Left cardiac atrium (tissue), 4 donors: ENCODE results near the gene STEAP1B. TPM values are rescaled to one million over a fixed set of nuclear protein-coding genes. Genes with fewer than 3 reads are reported as not detected.
"Not testable (repeated sequence)": the region's sequence is repeated elsewhere in the genome, so short reads cannot be mapped to it uniquely, and the experiment has no call there.

ENCODE experiments used
- ATAC-seq, 2 donors: fragments of 200-7000 bp; cut with Tn5 transposase; one replicate each; pipeline ENCODE4 v1.9.1; 2020; ENCODE audit warnings: mild to moderate bottlenecking in 2 of 2, moderate library complexity in 2 of 2
- DNase-seq: peaks from one replicate; pipeline ENCODE4 v3.0.0-alpha.2; 2020
- intact Hi-C, 2 donors: fragments of 100-400 bp; cut with DNase I; formaldehyde crosslinking; loops; one replicate each; pipeline versions ENCODE4 v1.14.1 to v1.15.1; 2022 to 2023
- total RNA-seq, 2 donors: library from RNA; stranded (reverse); fragmentation: NEBNext Ultra II Directional; extraction: Animal tissue kit (Norgen Biotek cat#: 25700); gene quantifications; one replicate each; pipeline ENCODE4 v1.2.1, GENCODE V29; 2021
- donor health status: DM: no; HTN: yes; CAD: no.
- donor health status: DM: no; HTN: yes; CAD: no; lungs with severe emphysema.
- donor health status: DM: yes; HTN: yes; CAD: no.
- donor health status: Dilated cardiomyopathy.

STEAP1B gene
- total RNA-seq, 2 donors from 2014 or later = 1.1 to 1.7 TPM

DNA sequence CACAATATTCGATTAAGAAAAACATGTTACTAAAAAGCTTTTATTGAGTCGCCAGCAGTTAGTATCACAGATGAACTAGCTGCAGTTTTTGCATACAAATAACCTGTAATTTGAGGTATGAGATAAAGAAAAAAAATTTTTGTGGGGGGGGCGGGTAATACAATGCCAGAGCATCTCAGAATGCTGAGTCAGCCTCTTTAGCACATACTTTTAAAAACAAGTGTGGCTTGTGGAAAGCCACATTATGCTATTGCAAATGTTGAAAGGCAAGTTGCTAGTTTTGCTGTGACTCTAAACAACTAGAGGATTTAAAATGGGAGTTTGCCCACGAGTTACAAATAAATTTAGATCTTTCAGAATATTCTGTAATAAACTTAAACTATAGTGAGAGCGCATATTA lies 2.1 kb upstream of the STEAP1B start:
- ATAC-seq, intact Hi-C loops, DNase-seq: not testable (repeated sequence)

DNA sequence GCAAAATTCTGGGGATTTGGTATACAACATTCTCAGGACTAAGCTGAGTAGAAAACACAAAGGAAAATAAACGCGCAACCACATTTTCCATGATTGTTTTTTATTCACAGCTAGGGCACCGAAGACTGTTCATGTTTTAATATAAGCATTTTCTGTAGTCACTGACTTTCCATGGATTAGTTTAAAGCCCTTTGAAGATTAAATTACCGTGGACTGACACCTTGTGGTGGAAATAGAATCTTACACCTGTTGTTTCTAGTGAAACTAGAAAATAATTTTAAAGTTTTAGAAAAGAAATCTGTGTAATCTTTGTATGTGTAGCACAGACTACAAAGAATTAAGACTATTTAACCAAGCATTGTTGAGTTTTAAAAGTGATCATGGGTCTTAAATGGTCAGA lies 1.3 kb upstream of the STEAP1B start:
- ATAC-seq, intact Hi-C loops, DNase-seq: not testable (repeated sequence)

DNA sequence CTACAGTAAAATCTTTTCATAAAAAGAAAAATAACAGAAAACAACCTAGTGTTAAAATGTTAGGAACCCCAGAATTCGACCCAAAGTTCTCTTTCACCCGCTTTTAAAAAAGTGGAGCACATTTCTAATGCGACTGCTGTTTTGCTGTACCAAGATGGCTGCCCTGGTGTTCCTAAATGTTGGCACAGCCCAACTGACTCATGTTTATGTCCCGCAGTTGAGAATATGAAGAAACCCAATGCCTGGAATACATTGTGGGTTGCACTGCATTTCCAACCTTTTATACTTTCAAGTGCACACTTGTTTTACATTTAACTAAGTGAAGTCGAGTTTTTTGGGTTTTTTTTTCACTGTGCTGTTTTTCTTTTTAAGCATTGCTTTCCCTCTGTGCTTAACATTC lies 944 bp downstream of the STEAP1B start:
- intact Hi-C loops = no loop called here
- ATAC-seq (no peak), DNase-seq (no peak)

DNA sequence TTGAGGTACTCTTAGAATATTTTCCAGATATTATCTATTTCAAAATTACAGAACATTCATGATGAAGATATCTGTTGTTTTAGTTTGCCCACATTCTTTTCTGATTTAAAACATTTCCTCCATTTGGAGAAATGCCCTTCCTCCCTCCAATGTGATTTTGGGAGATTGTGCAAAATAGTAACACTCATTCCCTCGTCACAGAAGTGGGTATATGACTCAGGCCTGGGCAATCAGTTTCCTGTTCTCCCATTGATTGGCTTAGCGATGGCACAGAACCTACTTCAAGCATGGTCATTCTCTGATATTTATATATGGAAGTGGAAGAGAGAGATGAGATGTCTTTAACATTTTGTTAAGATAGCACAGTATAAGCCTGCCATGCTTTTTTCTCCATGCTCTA lies 3.1 kb downstream of the STEAP1B start:
- intact Hi-C loops, ATAC-seq, DNase-seq: not testable (repeated sequence)

DNA sequence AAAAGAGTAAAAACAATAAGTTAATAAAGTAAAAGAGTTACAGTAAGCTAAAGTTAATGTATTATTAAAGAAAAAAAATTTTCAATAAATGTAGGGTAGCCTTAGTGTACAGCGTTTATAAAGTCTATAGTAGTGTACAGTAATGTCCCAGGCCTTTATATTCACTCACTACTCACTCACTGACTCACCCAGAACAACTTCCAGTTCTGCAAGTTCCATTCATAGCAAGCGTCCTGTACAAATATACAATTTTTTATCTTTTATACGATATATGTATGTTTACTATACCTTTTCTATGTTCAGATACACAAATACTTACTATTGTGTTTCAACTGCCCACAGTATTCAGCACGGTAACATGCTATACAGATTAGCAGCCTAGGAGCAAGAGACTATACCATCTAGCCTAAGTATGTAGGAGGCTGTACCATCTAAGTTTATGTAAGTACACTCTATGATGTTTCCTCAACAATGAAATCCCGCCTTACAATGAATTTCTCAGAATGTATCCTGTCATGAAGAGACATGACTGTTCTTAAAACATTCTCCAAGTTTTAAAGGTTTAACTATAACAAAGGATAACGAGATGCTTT lies 3.6 kb downstream of the STEAP1B start:
- DNase-seq, ATAC-seq, intact Hi-C loops: not testable (repeated sequence)

DNA sequence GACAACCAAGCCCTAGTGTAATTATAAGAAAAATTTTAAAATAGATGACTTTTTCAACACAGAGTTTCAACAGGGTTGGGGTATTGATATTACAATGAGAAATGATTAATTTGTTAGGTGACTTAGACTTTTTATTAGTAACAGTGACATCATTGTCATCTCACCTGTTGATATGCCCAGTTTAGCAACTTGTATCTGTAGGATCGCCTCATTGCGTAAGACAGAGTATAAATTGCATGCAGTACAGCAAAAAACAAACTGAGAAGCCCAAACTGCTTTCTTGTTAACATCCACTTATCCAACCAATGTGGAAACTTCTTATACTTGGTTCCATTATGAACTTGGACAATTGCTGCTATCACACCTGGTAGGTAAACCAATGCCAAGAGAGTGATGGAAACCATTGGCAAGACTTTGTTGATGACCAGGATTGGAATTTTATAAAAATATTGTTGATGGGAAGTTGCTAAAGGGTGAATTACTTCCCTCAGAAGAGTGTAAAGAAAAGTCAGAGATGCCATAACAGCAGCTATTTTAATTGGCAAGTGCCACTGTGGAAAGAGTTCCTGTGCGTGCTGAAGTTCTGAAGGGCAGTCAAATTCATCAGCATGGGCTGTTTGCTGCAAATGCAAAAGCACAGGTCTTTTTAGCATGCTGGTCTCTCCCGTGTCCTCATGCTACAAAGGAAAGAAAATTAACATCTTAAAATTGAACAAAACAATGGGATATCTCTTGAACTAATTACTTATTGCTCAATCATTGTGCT lies 6.6 kb downstream of the STEAP1B start:
- intact Hi-C loops, DNase-seq, ATAC-seq: not testable (repeated sequence)

DNA sequence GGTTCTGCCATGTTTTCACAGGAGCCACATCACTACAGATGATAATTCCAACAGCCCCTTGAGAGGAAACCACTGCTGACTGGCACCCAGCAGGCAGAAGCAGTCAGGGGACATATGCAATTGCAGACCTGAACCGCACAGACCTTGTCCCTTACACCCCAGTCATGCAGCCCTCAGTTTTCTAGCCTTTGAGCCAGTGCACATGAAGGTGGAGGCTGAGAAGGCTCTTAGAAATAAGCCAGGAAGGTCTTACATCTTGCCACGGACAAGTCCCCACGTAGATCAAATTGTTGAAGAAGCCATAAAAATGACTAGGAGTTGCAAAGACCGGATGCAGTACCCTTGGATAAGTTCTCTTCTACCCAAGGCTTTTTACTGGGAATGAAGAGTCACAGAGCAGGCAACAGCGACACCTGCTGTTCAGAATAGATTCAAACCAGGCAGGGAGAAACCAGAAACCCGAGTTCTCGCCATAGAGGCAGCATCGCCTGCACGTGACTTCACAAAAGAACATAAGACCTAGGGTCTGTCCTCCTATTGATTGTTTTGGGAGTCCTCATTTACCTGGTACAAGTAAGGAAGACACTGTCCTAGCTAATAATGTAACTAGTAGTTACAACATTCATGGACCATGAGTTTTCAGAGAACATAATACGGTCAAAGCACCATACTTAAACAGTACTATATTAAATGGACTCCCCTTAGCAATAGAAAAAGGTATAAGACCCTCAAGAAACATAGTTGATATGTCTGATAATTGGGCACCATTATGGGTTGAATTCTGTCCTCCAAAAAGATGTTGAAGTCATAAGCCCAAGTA lies 11.1 kb downstream of the STEAP1B start:
- ATAC-seq = peak; percentile 79 to 86
- DNase-seq = peak; percentile 64
- intact Hi-C loops = loop anchor here (2.0 to 10.0 kb wide), 3 partner anchors 194 to 378 kb away; no protein-coding TSS in a partner anchor

DNA sequence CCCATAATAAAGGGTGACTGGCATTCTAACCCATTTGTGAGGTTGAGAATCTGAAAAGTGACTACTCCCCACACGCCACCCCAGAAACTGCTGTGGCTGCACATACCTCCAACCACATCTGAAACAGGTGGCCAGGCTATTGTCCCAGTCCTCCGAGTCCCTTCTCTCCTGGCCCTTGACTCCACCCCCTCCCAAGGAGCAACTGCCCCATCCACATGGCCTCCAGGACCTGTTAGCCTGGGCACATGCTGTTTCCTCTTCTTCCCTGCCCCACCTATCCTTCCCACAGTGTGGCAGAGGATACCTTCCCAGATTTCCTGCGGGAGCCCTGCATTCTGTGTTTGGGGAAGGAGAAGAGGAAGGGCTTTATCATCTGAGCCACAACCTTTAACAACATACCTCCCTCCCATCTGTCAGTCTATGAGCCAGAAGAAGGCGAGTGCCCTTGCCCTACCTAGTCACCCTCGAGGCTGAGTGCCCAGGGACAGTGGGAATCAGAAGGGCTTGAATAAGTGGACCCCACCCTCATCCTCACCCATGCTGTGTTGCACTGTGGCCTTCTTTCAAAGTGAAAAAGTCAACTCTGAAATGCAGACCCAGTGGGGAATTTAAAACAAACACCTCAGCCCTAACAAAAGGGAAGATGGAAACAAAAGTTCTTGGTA lies 11.9 kb downstream of the STEAP1B start:
- intact Hi-C loops = loop anchor here (2.0 to 10.0 kb wide), 3 partner anchors 193 to 377 kb away; no protein-coding TSS in a partner anchor
- DNase-seq = no peak
- no peak for ATAC-seq

DNA sequence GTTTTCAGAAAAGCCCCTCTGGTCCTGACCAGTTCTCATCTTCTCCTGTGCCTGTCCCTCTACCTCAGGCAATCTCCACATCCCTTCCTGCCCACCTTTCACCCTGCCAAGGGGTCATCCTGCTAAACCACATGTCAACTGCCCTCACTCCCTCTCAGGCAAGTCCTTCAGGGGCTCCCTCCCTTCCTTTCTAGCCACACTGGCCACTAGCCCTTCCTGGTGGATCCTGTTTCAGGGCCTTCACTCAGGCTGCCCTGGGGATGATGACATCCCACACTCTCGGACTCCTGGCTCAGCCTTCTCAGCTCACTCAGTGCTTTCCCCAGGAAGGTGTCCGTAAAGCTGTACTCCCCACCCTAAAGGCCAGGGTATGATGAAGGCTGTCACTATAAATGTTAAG lies 13.4 kb downstream of the STEAP1B start:
- intact Hi-C loops = loop anchor here (5.0 to 10.0 kb wide), 2 partner anchors 192 to 374 kb away; no protein-coding TSS in a partner anchor

DNA sequence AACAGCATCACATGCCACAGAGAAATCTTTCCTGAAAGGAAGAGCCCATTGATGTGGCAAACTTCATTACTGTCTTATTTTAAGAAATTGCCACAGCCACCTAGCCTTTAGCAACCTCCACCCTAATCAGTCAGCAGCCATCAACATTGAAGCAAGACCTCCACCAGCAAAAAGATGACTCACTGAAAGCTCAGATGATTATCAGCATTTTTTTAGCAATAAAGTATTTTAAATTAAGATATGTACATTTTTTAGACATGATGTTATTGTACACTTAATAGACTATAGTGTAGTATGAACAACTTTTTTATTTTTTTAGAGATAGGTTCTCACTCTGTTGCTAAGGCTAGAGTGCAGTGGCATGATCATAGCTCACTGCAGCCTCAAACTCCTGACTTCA lies 14.8 kb downstream of the STEAP1B start:
- ATAC-seq (no peak), DNase-seq (no peak)
- intact Hi-C loops = loop anchor here (5.0 to 10.0 kb wide), 2 partner anchors 190 to 373 kb away; no protein-coding TSS in a partner anchor

More for the DNA sequence above, 13.4 kb downstream of the STEAP1B start:
- no peak for ATAC-seq
- no peak for DNase-seq

DNA sequence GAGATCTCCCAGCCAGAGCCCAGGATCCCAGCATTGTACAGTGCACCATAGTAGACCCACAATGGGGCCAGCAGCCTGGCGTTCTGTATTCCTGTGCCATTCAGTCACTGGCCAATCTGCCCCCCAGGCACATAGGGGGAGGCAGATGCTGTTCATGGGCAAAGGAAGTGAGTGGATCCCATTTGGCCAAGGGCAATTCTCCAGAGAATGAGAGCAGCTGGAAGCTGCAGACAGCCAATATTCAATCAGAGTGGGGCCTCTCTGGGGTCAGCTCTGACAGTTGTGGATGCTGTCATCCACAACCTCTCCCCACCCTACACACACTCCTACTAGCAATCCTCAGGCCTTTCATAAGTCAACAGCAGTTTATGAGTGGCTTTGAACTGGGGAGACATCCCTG lies 17.5 kb downstream of the STEAP1B start:
- intact Hi-C loops = loop anchor here in 1 of 2 donors (10.0 kb wide), 1 partner anchor 188 kb away; no protein-coding TSS in a partner anchor
- ATAC-seq (no peak), DNase-seq (no peak)

DNA sequence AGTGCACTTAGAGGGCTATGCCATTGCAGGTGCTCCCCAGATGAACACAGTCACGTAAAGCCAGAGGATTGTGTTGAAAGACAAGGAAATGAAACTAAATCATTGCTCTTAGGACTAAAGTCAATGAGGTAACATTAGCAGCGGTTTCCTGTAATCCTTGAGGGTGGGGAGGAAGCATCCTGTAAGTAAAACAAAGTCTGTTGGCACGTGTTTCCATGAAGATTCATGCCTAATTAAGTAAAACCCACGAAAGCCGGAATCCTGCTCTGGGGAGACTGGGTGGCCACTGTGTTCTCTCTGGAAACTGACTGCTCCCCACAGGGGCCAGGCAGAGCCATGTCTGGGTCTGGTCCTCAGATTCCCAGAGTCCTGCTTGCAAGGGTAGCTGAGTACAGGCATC lies 18.3 kb downstream of the STEAP1B start:
- no peak for DNase-seq
- intact Hi-C loops = loop anchor here in 1 of 2 donors (10.0 kb wide), 1 partner anchor 187 kb away; no protein-coding TSS in a partner anchor
- peak in 1 of 2 donors; percentile 28 for ATAC-seq

DNA sequence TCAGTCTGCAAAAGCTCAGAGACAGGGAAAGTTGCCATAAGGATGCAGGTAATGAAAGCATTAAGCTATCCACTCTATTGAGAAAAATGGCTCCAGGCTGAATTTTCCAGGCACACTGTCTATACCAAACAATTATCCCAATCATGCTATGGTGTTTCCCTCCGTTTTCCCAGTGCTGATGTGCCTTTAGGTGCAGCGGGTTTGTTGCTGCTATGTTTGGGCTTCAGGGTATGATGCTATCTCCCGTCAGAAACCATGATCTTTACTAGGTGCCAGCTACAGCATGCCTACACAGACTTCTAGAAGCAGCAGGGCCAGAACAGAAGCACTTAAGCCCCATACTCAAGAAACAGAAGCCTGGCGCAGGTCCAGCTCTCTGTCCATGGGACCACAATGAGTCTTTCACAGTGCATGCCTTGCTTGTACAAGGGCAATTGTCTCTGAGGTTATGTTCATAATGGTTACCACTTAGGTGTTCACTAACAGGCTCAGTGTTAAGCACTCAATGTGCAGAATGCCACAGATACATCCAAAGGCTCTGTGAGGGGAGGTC lies 19.4 kb downstream of the STEAP1B start:
- intact Hi-C loops = loop anchor here in 1 of 2 donors (10.0 kb wide), 1 partner anchor 186 kb away; no protein-coding TSS in a partner anchor
- DNase-seq (no peak), ATAC-seq (no peak)

DNA sequence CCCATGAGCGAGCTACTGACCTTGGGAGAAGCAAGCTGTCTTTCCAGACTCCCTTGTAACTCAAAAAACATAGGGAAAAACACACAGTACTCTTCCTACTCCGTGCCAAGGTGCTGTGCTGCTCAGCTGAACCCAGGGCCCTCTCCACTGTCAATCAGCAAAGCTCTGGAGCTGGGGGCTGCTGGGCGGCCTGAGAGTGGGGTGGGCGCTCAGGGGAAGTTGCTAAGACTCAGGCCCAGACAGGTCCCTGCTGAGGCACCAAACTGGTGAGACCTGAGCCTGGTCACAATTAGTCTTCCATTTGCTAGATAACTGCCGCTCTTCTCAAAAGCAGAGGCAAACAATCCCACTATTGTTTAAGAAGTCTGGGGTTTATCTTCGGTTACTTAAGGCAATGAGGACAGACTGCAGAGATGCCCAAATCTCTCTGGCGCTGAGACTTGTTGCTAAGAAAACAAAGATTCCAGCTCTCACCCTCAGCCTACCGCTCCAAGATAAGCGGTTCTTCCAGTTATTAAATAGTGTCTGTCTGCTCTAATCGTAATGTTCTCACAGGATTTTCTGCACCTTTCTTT lies 22.0 kb downstream of the STEAP1B start:
- intact Hi-C loops = no loop called here
- DNase-seq = no peak
- ATAC-seq = peak in 1 of 2 donors; percentile 35

DNA sequence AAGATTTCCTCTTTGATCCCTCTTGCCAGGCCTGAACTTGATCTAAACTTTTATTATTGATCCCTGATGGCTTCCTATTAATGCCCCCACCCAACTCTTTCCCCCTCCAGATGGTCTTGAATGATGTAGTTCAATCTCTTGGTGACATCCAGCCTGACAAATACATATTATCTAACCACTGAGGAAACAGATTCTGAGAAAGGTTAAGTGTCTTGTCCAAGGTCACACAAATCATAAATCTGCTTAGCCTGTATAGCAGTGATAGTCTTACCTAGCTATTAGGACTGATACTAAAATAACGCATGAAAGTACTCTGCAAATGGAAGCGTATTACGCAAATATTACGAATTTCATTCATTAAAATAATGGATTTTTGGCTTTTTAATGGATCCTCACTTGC lies 22.7 kb downstream of the STEAP1B start:
- intact Hi-C loops = no loop called here
- ATAC-seq = no peak
- no peak for DNase-seq

DNA sequence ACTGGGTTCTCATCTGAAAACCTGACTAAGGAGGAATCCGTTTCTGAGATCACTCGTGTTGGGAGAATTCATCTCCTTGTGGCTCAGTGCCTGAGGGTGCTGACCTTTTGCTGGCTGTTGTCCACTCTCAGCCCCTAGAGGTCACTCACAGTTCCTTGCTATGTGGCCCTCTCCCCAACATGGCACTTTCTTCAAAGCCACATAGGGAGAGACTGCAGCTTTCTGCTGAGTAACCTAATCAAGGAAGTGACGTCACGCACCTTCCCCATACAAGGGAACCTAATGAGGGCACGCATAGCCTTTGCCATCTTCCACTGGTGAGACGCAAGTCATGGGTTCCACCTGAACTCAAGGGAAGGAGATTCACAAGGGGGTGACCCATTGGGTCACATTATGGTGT lies 23.2 kb downstream of the STEAP1B start:
- intact Hi-C loops = no loop called here
- ATAC-seq = no peak
- no peak for DNase-seq

DNA sequence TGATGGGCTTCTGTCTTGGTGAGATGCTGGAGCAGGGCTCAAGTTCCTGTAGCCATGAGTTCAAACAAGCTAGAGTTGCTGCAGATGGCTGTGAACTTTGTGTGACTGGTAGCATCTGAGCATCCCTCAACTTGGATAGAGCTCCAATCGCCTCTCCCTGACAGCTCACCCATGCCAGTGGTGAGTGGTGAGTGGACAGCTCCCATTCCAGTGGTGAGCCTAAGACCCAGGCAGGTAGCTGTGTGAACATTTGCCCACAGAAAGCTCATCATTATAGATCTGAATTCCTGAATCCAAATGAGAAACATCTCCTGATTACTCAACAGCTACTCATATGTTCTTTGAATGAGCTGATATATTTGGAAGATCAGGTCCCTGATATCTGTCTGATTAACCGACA lies 25.3 kb downstream of the STEAP1B start:
- DNase-seq (no peak), ATAC-seq (no peak)
- intact Hi-C loops = no loop called here

DNA sequence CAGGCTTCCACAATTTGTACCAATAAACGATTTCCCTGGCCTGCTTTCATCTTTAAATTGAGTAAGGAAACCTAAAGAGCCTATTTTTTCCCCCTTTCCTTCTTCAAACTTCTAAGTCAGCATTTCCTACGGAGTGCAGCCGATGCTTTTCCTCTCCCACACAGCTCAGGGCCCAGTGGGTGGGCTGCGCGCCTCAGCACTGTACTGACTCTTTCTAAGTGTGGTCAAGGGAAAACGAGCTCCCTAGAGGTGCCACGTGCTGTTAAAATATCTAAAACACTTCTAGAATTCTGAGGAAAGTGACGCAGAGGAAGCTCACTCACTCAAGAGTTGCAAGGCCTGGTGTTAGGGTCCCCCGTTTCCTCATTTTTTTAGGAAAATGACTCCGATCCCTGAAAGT lies 29.0 kb downstream of the STEAP1B start:
- ATAC-seq (no peak), DNase-seq (no peak)
- intact Hi-C loops = no loop called here
